Effector memory CD8-positive, alpha-beta T cell (primary cell): ENCODE measurements around the gene ALDH3A1.

Source experiments
- ATAC-seq: fragments of 150-1000 bp; cut with Tn5 transposase; replicated peaks from 2 replicates; pipeline ENCODE4 v1.10.0; 2021; ENCODE audit warnings: mild to moderate bottlenecking, moderate library complexity
- DNase-seq, 3 experiments: peaks; one replicate each; pipeline ENCODE4 v3.0.0; 2021
- H3K27ac Mint-ChIP-seq, 2 donors: one replicate each; pipeline ENCODE4 v1.8.0; 2022; ENCODE audit warnings: mild to moderate bottlenecking in 2 of 2, mixed read lengths in 2 of 2, moderate library complexity in 2 of 2
- H3K27me3 Mint-ChIP-seq, 2 donors: one replicate each; pipeline ENCODE4 v1.8.0; 2022; ENCODE audit warnings: mixed read lengths in 2 of 2
- H3K36me3 Mint-ChIP-seq: one replicate; pipeline ENCODE4 v1.8.0; 2022; ENCODE audit warnings: mild to moderate bottlenecking, moderate library complexity, mixed read lengths; ENCODE audit not compliant: insufficient read depth
- H3K4me1 Mint-ChIP-seq, 2 donors: one replicate each; pipeline ENCODE4 v1.8.0; 2022; ENCODE audit warnings: low read depth in 2 of 2, mixed read lengths in 2 of 2
- H3K4me3 Mint-ChIP-seq, 2 donors: one replicate each; pipeline ENCODE4 v1.8.0; 2022; ENCODE audit warnings: mild to moderate bottlenecking in 2 of 2, mixed read lengths in 2 of 2, moderate library complexity in 2 of 2
- H3K9me3 Mint-ChIP-seq, 2 donors: one replicate each; pipeline ENCODE4 v1.8.0; 2022; ENCODE audit warnings: mixed read lengths in 2 of 2

ALDH3A1 gene

GRCh38 chr17:19726631-19727376, 21.3 kb downstream of the ALDH3A1 start:
- Mint-ChIP-seq H3K27ac (peak overlapping the region in 1 of 2 donors; percentile 46), H3K36me3 (peaks cover 6% of the 10 kb centered on the region), H3K4me1 (peaks cover 0 to 16% of the 10 kb centered on the region in 2 donors), H3K9me3 (no peaks in the 10 kb centered on the region), H3K4me3 (no peak overlapping the region), H3K27me3 (no peaks in the 10 kb centered on the region)
- ATAC-seq (no peak), DNase-seq (no peak)

GRCh38 chr17:19725486-19725885, 22.6 kb downstream of the ALDH3A1 start:
- H3K4me1 Mint-ChIP-seq, result peaks cover 0 to 16% of the 10 kb centered on the region in 2 donors
- no peaks in the 10 kb centered on the region for H3K9me3 Mint-ChIP-seq
- H3K27ac Mint-ChIP-seq, result peak overlapping the region in 1 of 2 donors; percentile 62
- H3K27me3 Mint-ChIP-seq, result peaks cover 7 to 9% of the 10 kb centered on the region in 2 donors
- H3K4me3 Mint-ChIP-seq, result peak overlapping the region; percentile 74 to 84
- H3K36me3 Mint-ChIP-seq, result peaks cover 6% of the 10 kb centered on the region
- DNase-seq (no peak), ATAC-seq (no peak)

GRCh38 chr17:19724501-19725420, 23.3 kb downstream of the ALDH3A1 start:
- DNase-seq, result peak in 2 of 3 experiments; percentile 32 to 34
- H3K36me3 Mint-ChIP-seq, result peaks cover 6% of the 10 kb centered on the region
- H3K4me1 Mint-ChIP-seq, result peaks cover 0 to 18% of the 10 kb centered on the region in 2 donors
- peaks cover 13 to 17% of the 10 kb centered on the region in 2 donors for H3K27me3 Mint-ChIP-seq
- peak overlapping the region in 1 of 2 donors; percentile 62 for H3K27ac Mint-ChIP-seq
- peak; percentile 89 for ATAC-seq
- H3K4me3 Mint-ChIP-seq, result peak overlapping the region; percentile 74 to 84
- H3K9me3 Mint-ChIP-seq, result no peaks in the 10 kb centered on the region

DNA sequence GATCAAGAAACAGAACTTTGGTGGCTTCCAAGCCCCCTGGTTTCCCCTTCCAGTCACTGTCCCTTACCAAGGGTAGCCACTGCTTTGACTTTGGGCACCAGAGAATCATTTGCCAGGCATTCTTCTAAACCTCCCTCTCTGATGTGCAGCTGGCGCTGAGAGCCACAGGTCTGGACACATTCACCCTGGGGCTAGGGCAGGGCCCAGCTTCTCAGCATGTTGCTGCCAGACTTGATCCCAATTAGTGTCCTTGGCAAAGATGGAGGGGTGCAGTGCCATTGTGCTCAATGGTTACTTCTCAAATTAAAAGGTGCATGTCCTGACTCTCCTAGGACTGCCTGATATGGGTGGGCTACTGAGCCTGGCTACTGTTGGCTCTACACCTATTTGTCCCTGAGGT, 24.1 kb downstream of the ALDH3A1 start:
- ATAC-seq (no peak), DNase-seq (no peak)
- H3K27me3 Mint-ChIP-seq, result peaks cover 15 to 25% of the 10 kb centered on the region in 2 donors
- no peaks in the 10 kb centered on the region for H3K9me3 Mint-ChIP-seq
- H3K4me1 Mint-ChIP-seq, result peaks cover 0 to 18% of the 10 kb centered on the region in 2 donors
- H3K36me3 Mint-ChIP-seq, result peaks cover 6% of the 10 kb centered on the region
- H3K27ac Mint-ChIP-seq, result peak overlapping the region in 1 of 2 donors; percentile 62
- H3K4me3 Mint-ChIP-seq, result peak overlapping the region; percentile 74 to 84

DNA sequence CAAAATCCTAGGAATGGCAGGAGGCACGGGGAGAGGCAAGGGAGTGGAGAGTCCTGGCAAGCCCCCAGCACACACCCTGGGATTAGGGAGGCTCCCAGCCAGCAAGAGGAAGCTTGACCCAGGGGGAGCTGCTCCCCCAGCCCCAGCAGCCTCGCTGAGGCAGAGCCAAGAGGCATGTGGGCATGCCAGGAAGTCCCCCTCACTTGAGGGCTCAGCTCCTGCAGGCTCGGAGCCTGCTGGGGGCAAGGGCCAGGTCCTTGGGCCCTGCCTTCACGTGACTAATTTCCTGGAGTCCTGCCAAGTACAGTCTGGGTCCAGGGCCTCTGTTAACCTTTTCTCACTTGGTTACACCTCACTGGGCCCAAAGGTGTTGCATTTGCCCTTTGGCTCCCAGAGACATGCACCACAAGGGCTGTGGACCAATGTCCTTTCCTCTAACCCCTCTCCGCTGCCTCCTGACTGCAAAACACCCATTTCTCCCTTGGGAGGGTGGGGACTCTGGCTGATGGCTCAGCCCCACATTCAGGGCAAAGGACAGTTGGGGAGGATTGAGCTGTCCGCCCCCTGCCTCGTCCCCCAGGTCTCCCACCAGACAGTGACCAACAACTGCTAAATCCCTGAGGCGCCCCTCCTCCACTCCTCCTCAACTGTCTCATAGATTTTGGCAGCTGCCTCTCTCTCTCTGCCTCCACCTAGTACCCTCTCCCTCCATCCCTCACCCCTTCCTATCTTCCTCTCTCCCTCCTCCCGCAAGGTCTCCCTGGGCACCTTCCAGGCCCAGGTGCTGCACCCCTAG, 27.3 kb downstream of the ALDH3A1 start:
- H3K4me3 Mint-ChIP-seq, result no peak overlapping the region
- ATAC-seq (no peak), DNase-seq (no peak)
- H3K36me3 Mint-ChIP-seq, result peaks cover 6% of the 10 kb centered on the region
- H3K27me3 Mint-ChIP-seq, result peaks cover 15 to 26% of the 10 kb centered on the region in 2 donors
- peak overlapping the region in 1 of 2 donors; percentile 25 for H3K27ac Mint-ChIP-seq
- H3K9me3 Mint-ChIP-seq, result no peaks in the 10 kb centered on the region
- H3K4me1 Mint-ChIP-seq, result peaks cover 0 to 18% of the 10 kb centered on the region in 2 donors

GRCh38 chr17:19720210-19720475, 28.0 kb downstream of the ALDH3A1 start:
- no peaks in the 10 kb centered on the region for H3K9me3 Mint-ChIP-seq
- no peak for DNase-seq
- H3K4me1 Mint-ChIP-seq, result peaks cover 0 to 11% of the 10 kb centered on the region in 2 donors
- H3K27me3 Mint-ChIP-seq, result peaks cover 15 to 26% of the 10 kb centered on the region in 2 donors
- H3K4me3 Mint-ChIP-seq, result no peak overlapping the region
- peaks cover 6% of the 10 kb centered on the region for H3K36me3 Mint-ChIP-seq
- H3K27ac Mint-ChIP-seq, result no peak overlapping the region
- no peak for ATAC-seq

- no peak for ATAC-seq
- H3K4me3 Mint-ChIP-seq, result no peak overlapping the region
- peaks cover 6% of the 10 kb centered on the region for H3K36me3 Mint-ChIP-seq
- peaks cover 15 to 26% of the 10 kb centered on the region in 2 donors for H3K27me3 Mint-ChIP-seq
- no peak overlapping the region for H3K27ac Mint-ChIP-seq
- H3K4me1 Mint-ChIP-seq, result peaks cover 0 to 8% of the 10 kb centered on the region in 2 donors
- H3K9me3 Mint-ChIP-seq, result no peaks in the 10 kb centered on the region
- no peak for DNase-seq
Measured at GRCh38 chr17:19719355-19720209, 28.5 kb downstream of the ALDH3A1 start.

GRCh38 chr17:19718613-19719354, 29.3 kb downstream of the ALDH3A1 start:
- Mint-ChIP-seq H3K27me3 (peaks cover 15 to 26% of the 10 kb centered on the region in 2 donors), H3K4me3 (no peak overlapping the region), H3K9me3 (no peaks in the 10 kb centered on the region), H3K4me1 (peaks cover 0 to 2% of the 10 kb centered on the region in 2 donors), H3K36me3 (peaks cover under 1% of the 10 kb centered on the region), H3K27ac (no peak overlapping the region)
- ATAC-seq (no peak), DNase-seq (no peak)

DNA sequence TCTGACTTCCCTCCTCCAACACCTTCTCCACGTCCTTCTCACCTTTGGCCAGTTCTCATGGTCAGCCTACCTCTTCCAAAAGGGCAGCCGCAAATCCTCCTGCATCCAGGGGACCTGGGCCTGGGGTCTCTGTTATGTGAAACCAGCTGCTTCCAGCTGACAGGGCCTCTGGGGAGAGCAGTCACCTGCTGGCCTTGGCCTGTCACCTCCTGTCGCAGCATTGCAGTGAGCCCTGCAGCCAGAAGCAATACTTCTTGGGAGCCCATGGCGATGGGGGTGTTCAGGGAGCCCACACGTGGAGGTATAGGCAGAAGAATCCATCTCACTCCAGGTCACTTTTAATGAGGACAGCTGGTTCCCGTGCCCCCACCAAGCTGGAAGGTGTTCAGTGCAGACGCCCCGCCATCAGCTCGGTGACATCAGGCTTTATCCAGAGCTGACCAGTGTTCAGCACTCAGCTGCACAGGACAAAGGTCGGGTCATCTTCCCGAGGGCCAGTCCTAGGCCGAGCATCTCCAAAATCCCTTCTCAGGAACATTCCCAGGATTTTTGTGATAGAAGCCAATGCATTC, 30.0 kb downstream of the ALDH3A1 start:
- no peak for DNase-seq
- no peak for ATAC-seq
- Mint-ChIP-seq H3K4me1 (peaks cover 0 to 2% of the 10 kb centered on the region in 2 donors), H3K36me3 (no peaks in the 10 kb centered on the region), H3K9me3 (no peaks in the 10 kb centered on the region), H3K4me3 (no peak overlapping the region), H3K27me3 (peaks cover 15 to 26% of the 10 kb centered on the region in 2 donors), H3K27ac (no peak overlapping the region)

- no peak for ATAC-seq
- Mint-ChIP-seq H3K9me3 (no peaks in the 10 kb centered on the region), H3K36me3 (no peaks in the 10 kb centered on the region), H3K4me1 (peaks cover 0 to 2% of the 10 kb centered on the region in 2 donors), H3K27me3 (peaks cover 15 to 26% of the 10 kb centered on the region in 2 donors), H3K27ac (no peak overlapping the region), H3K4me3 (no peak overlapping the region)
- DNase-seq, result no peak
Measured at GRCh38 chr17:19717411-19717908, 30.6 kb downstream of the ALDH3A1 start.

- no peak for ATAC-seq
- no peaks in the 10 kb centered on the region for H3K9me3 Mint-ChIP-seq
- H3K36me3 Mint-ChIP-seq, result no peaks in the 10 kb centered on the region
- H3K27ac Mint-ChIP-seq, result no peak overlapping the region
- DNase-seq, result no peak
- H3K4me1 Mint-ChIP-seq, result peaks cover 0 to 2% of the 10 kb centered on the region in 2 donors
- no peak overlapping the region for H3K4me3 Mint-ChIP-seq
- H3K27me3 Mint-ChIP-seq, result peaks cover 15 to 26% of the 10 kb centered on the region in 2 donors
Measured at GRCh38 chr17:19717031-19717360, 31.1 kb downstream of the ALDH3A1 start.
